Liver (tissue), 9 donors: Measurements from ENCODE around the gene NINJ2. TPM values are rescaled to one million over a fixed set of nuclear protein-coding genes. Genes with fewer than 3 reads are reported as not detected.

Source experiments
- DNase-seq: peaks from one replicate; pipeline ENCODE4 v3.0.0-alpha.2; 2017; ENCODE audit warnings: low spot score
- H3K27ac ChIP-seq, 2 donors: one replicate each; pipeline ENCODE4 v1.7.0; 2013; ENCODE audit warnings: inconsistent platforms in 2 of 2, low read length in 2 of 2, control low read depth in 1 of 2, low read depth in 1 of 2, mild to moderate bottlenecking in 1 of 2
- H3K27me3 ChIP-seq, 4 donors: one replicate each; pipeline versions ENCODE4 v1.6.1 to v1.7.0; 2013; ENCODE audit warnings: low read length in 3 of 4, inconsistent platforms in 1 of 4, mild to moderate bottlenecking in 1 of 4, moderate library complexity in 1 of 4; ENCODE audit not compliant: control insufficient read depth in 4 of 4, insufficient read depth in 4 of 4
- H3K36me3 ChIP-seq, 4 donors: one replicate each; pipeline versions ENCODE4 v1.6.1 to v1.7.0; 2013; ENCODE audit warnings: low read length in 3 of 4, mild to moderate bottlenecking in 3 of 4, low read depth in 1 of 4, moderate library complexity in 1 of 4; ENCODE audit not compliant: control insufficient read depth in 4 of 4, insufficient read depth in 3 of 4
- H3K4me1 ChIP-seq, 4 donors: one replicate each; pipeline versions ENCODE4 v1.6.1 to v1.7.0; 2013; ENCODE audit warnings: low read length in 3 of 4, mild to moderate bottlenecking in 3 of 4, moderate library complexity in 1 of 4; ENCODE audit not compliant: control insufficient read depth in 4 of 4, insufficient read depth in 4 of 4
- H3K4me3 ChIP-seq, 3 donors: one replicate each; pipeline versions ENCODE4 v1.6.1 to v1.7.0; 2013; ENCODE audit warnings: low read length in 3 of 3, control low read depth in 1 of 3, low read depth in 1 of 3, mild to moderate bottlenecking in 1 of 3
- H3K9ac ChIP-seq, 2 donors: one replicate each; pipeline ENCODE4 v1.7.0; 2013; ENCODE audit warnings: low read length in 2 of 2, mild to moderate bottlenecking in 2 of 2, moderate library complexity in 2 of 2, control low read depth in 1 of 2, low read depth in 1 of 2
- H3K9me3 ChIP-seq, 4 donors: one replicate each; pipeline versions ENCODE4 v1.6.1 to v1.7.0; 2013; ENCODE audit warnings: low read length in 3 of 4; ENCODE audit not compliant: control insufficient read depth in 4 of 4
- CTCF ChIP-seq: fragments of 150-350 bp; IDR thresholded peaks from 2 replicates; pipeline ENCODE4 v1.5.1; 2017; ENCODE audit warnings: improper control_type of control experiment, low read depth, low read length; ENCODE audit not compliant: missing input control
- EGR1 ChIP-seq, 2 donors: IDR thresholded peaks; 2 replicates each; pipeline ENCODE4 v1.6.1; 2016 to 2018; ENCODE audit warnings: antibody characterized with exemption in 2 of 2, low read depth in 2 of 2
- HNF4A ChIP-seq, 2 donors: conservative IDR thresholded peaks; 2 replicates each; pipeline ENCODE4 v1.6.1; 2016; ENCODE audit warnings: antibody characterized with exemption in 2 of 2, mild to moderate bottlenecking in 2 of 2
- HNF4G ChIP-seq: IDR thresholded peaks from 2 replicates; pipeline ENCODE4 v1.6.1; 2016; ENCODE audit warnings: antibody characterized with exemption
- NR2F2 ChIP-seq: IDR thresholded peaks from 2 replicates; pipeline ENCODE4 v1.6.1; 2016; ENCODE audit warnings: antibody characterized with exemption
- RAD21 ChIP-seq, 2 donors: IDR thresholded peaks; 2 replicates each; pipeline ENCODE4 v1.6.1; 2016; ENCODE audit warnings: antibody characterized with exemption in 2 of 2, mild to moderate bottlenecking in 2 of 2
- RXRA ChIP-seq, 2 donors: IDR thresholded peaks; 2 replicates each; pipeline ENCODE4 v1.6.1; 2017 to 2018; ENCODE audit warnings: antibody characterized with exemption in 2 of 2, mild to moderate bottlenecking in 1 of 2
- SP1 ChIP-seq: IDR thresholded peaks from 2 replicates; pipeline ENCODE4 v1.6.1; 2018; ENCODE audit warnings: antibody characterized with exemption, mild to moderate bottlenecking
- TAF1 ChIP-seq: conservative IDR thresholded peaks from 2 replicates; pipeline ENCODE4 v1.6.1; 2016; ENCODE audit warnings: antibody characterized with exemption, mild to moderate bottlenecking
- YY1 ChIP-seq: IDR thresholded peaks from 2 replicates; pipeline ENCODE4 v1.6.1; 2016; ENCODE audit warnings: antibody characterized with exemption, mild to moderate bottlenecking
- WGBS: extraction: QIAGEN DNeasy Blood & Tissue Kit; methylation state at CpG from one replicate; pipeline ENCODE4 v1.1.7; 2013; 5-methylcytosine and 5-hydroxymethylcytosine counted together
- polyA plus RNA-seq, 2 donors: library from polyadenylated mRNA; stranded (reverse) in 1 of 2; unstranded in 1 of 2; fragments of 200-250 nt in 1 of 2; fragments of >200 nt in 1 of 2; fragmentation: Nextera tagmentation in 1 of 2; extraction: Ambion mirVana in 1 of 2; gene quantifications; one replicate each; pipeline versions ENCODE4 v1.2.1 to v1.2.3, GENCODE V29; 2013 to 2015
- total RNA-seq, 2 donors: library from RNA; depleted of rRNA; stranded (reverse); fragments of >200 nt; gene quantifications; one replicate each; pipeline ENCODE4 v1.2.3, GENCODE V29; 2014
- TF ChIP-seq, protein P1 (sequence below): IDR thresholded peaks from 2 replicates; pipeline ENCODE4 v1.6.1; 2016; ENCODE audit warnings: antibody characterized with exemption, mild to moderate bottlenecking
- donor health status: healthy.
- donor health status: healthy.
- donor health status: healthy.
- donor health status: healthy.
- donor health status: healthy.

Gene NINJ2
- total and polyA plus RNA-seq, 4 donors = 6.7 to 16.5 (median 15.4) TPM

GRCh38 chr12:611721-612120 lies 51.5 kb downstream of the NINJ2 start:
- no peak for TF ChIP-seq NR2F2
- no peak for TF ChIP-seq CTCF
- TF ChIP-seq EGR1 (IDR thresholded peaks at IDR 0.05; ENCODE audit: low read depth in 2 of 2) = no peak
- TF ChIP-seq YY1 = no peak
- TF ChIP-seq, protein P1, sequence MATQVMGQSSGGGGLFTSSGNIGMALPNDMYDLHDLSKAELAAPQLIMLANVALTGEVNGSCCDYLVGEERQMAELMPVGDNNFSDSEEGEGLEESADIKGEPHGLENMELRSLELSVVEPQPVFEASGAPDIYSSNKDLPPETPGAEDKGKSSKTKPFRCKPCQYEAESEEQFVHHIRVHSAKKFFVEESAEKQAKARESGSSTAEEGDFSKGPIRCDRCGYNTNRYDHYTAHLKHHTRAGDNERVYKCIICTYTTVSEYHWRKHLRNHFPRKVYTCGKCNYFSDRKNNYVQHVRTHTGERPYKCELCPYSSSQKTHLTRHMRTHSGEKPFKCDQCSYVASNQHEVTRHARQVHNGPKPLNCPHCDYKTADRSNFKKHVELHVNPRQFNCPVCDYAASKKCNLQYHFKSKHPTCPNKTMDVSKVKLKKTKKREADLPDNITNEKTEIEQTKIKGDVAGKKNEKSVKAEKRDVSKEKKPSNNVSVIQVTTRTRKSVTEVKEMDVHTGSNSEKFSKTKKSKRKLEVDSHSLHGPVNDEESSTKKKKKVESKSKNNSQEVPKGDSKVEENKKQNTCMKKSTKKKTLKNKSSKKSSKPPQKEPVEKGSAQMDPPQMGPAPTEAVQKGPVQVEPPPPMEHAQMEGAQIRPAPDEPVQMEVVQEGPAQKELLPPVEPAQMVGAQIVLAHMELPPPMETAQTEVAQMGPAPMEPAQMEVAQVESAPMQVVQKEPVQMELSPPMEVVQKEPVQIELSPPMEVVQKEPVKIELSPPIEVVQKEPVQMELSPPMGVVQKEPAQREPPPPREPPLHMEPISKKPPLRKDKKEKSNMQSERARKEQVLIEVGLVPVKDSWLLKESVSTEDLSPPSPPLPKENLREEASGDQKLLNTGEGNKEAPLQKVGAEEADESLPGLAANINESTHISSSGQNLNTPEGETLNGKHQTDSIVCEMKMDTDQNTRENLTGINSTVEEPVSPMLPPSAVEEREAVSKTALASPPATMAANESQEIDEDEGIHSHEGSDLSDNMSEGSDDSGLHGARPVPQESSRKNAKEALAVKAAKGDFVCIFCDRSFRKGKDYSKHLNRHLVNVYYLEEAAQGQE = no peak
- no peak for TF ChIP-seq TAF1
- TF ChIP-seq SP1 = no peak
- H3K9ac ChIP-seq = no peak overlapping the region
- no peak overlapping the region for H3K27ac ChIP-seq
- no peak for DNase-seq
- 87% methylated on average over 3 of the region's 3 CpGs for WGBS
- no peaks in the 10 kb centered on the region for H3K36me3 ChIP-seq
- H3K9me3 ChIP-seq = no peaks in the 10 kb centered on the region
- no peak overlapping the region for H3K4me3 ChIP-seq
- H3K4me1 ChIP-seq = peaks cover 14 to 36% (median 25%) of the 10 kb centered on the region in 4 donors
- no peaks in the 10 kb centered on the region for H3K27me3 ChIP-seq

GRCh38 chr12:608921-609320 lies 54.3 kb downstream of the NINJ2 start:
- Histone ChIP-seq H3K4me3 (no peak overlapping the region), H3K27ac (peak overlapping the region in 1 of 2 donors; percentile 45), H3K27me3 (no peaks in the 10 kb centered on the region), H3K36me3 (no peaks in the 10 kb centered on the region), H3K9me3 (no peaks in the 10 kb centered on the region), H3K9ac (no peak overlapping the region), H3K4me1 (peaks cover 14 to 36% (median 24%) of the 10 kb centered on the region in 4 donors)
- TF ChIP-seq HNF4G = no peak
- WGBS = 98% methylated on average over 58 of the region's 58 CpGs
- DNase-seq = no peak

DNA sequence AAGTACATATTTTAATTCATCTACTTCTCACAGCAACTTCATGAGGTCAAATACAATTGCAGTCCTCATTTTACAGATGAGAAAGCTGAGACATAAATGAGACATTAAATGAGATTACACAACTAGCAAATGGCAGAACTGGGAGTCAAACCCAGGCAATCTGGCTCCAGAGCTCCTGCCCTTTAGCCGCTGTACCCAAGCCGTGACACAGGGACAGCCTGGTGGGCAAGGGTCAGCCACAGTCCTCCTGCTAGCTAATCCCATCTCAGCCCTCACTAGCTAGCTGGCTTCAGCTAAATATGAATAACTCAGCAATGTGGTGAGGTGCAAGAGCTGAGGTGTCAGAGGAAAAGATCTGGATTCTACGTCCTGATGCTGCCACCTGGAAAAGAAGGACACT lies 54.8 kb downstream of the NINJ2 start:
- H3K27ac ChIP-seq = no peak overlapping the region
- H3K36me3 ChIP-seq = no peaks in the 10 kb centered on the region
- no peaks in the 10 kb centered on the region for H3K9me3 ChIP-seq
- TF ChIP-seq SP1 = peak; percentile 37
- TF ChIP-seq RAD21 (IDR thresholded peaks at IDR 0.05) = no peak
- TF ChIP-seq HNF4A (conservative IDR thresholded peaks at IDR 0.05) = peak; percentile 66 to 83
- TF ChIP-seq RXRA (IDR thresholded peaks at IDR 0.05) = peak in 1 of 2 donors; percentile 70
- TF ChIP-seq YY1 = no peak
- 46% methylated on average over 3 of the region's 3 CpGs for WGBS
- no peak for DNase-seq
- no peaks in the 10 kb centered on the region for H3K27me3 ChIP-seq
- H3K4me1 ChIP-seq = peaks cover 14 to 36% (median 24%) of the 10 kb centered on the region in 4 donors
- no peak overlapping the region for H3K4me3 ChIP-seq
- H3K9ac ChIP-seq = no peak overlapping the region
